Measurements from ENCODE around the gene ERFE.

The ERFE gene

DNA sequence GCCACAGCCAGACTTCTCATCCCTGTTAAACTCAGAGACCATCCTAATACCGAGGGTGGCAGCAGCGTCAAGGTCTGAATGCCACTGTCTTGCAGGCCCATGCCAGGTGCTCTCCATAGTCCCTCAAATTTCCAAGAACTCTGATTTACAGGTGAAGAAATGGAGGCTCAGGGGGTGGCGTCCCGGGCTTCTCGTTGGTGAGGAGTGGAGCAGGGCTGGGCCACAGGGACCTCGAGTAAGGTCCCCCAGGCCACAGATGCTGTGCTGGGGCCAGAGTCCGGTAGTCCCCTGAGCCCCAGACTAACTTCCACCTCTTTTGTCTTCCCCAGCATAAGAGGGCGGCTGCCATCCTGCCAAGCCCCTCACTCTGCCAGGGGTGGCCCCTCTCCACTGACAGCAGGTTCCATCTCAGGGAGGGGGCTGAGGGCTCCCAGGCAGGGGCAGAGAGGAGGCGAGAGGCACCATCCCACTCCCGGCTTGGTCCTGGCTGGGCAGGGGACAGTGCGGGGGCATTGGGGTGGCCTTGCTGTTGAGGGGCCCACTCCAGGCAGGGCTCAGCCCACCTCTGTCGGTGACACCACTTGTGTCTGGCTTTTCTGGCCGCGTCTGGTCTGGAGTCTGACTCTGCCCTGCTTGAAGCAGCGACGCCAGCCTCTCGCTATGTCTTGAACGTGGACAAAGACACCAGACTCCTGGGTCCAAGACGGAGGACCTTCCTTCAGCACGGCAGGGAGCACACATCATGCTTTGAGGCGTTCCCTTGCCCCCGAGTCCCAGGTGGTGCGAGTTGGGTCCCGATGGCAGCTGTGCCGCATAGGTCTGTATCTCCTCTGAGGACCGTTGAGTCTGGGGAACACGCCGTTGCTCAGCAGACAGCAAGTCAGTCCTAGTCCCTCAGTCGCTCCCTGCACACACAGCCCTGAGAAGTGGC, 36.2 kb upstream of the ERFE start:
- H3K4me3 ChIP-seq (ENCODE audit: low read length) = no peak overlapping the region
- TF ChIP-seq ZNF274 (IDR thresholded peaks at IDR 0.05; ENCODE audit: low read depth, low read length) = no peak

DNA sequence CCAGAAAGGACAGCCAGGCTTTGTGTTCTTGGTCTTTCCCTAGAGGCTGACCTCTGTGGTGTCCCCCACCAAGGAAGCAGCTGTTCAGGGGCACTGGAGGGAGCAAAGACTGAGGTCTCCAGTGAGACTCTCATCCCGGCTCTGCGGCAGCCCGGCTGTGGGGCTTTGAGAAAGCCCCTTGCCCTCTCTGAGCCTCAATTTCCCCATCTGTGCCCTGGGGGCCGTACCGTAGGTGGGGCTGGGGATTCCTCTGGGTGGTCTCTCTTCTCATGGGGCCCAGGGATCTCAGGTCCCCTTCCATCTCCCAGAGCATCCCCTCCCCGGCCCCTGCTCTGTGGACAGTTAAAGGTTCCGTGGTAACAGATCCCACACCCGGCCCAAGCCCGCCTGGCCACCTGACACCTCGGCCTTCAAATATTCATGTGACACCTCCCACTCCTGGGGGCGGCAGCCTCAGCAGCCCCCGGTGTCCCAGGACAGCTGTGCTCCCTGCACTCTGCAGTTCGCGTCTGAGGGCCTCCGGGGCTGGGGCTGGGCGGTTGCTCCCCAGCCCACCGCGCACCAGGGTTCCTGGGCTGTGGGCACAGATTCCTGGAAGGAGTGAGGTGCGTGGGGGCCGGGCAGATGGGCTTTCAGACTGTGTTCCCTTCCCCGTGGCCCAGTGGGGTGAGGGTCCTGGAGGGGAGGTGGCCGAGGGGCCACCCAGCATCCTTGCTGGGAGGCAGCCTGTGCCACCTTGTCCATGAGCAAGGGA, 35.4 kb upstream of the ERFE start:
- no peak overlapping the region for H3K4me3 ChIP-seq (ENCODE audit: low read length)
- TF ChIP-seq ZNF274 (IDR thresholded peaks at IDR 0.05; ENCODE audit: low read depth, low read length) = no peak

DNA sequence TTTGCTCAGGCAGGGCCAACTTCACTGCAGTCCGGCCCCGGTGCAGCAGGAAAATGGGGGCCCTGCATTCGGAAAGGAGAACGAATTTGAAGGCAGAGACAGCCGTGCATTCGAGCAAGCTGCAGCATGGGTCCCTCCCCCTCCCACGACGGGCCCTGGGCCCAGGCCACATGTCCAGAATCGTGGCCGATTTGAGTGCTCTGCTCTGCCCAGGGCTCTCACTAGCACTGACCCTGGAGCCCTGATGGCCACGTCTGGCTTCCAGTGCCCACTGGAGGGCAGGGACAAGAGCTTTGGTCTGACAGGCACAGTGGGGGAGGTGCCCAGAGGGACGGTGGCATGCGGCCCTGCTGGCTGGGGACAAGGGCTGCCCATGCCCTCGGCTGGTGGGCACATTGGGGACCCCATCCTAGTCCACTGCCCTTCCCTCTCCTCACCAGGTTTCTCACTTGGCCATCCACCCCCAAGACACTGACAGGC, 34.7 kb upstream of the ERFE start:
- no peak for TF ChIP-seq ZNF274 (IDR thresholded peaks at IDR 0.05; ENCODE audit: low read depth, low read length)
- H3K4me3 ChIP-seq (ENCODE audit: low read length) = no peak overlapping the region

DNA sequence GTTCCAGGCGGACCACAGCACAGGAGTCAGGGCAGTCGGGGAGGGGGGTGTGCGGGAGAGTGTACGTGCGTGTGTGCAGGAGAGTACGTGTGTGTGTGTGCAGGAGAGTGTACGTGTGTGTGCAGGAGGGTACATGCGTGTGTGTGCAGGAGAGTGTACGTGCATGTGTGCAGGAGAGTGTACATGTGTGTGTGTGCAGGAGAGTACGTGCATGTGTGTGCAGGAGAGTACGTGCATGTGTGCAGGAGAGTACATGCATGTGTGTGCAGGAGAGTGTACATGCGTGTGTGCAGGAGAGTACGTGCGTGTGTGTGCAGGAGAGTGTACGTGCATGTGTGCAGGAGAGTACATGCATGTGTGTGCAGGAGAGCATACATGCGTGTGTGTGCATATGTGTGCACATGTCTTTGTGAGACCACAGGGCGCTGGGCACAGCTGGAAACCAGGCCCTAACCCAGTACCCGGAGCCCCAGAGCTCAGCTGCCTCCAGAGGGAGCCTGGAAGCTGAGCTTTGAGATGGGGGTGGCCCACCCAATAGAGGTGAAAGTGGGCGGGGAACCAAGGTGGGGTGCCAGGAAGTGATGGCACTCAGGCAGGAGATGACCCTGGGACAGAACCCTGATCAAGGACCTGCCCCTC, 34.2 kb upstream of the ERFE start:
- no peak for TF ChIP-seq ZNF274 (IDR thresholded peaks at IDR 0.05; ENCODE audit: low read depth, low read length)
- no peak overlapping the region for H3K4me3 ChIP-seq (ENCODE audit: low read length)

DNA sequence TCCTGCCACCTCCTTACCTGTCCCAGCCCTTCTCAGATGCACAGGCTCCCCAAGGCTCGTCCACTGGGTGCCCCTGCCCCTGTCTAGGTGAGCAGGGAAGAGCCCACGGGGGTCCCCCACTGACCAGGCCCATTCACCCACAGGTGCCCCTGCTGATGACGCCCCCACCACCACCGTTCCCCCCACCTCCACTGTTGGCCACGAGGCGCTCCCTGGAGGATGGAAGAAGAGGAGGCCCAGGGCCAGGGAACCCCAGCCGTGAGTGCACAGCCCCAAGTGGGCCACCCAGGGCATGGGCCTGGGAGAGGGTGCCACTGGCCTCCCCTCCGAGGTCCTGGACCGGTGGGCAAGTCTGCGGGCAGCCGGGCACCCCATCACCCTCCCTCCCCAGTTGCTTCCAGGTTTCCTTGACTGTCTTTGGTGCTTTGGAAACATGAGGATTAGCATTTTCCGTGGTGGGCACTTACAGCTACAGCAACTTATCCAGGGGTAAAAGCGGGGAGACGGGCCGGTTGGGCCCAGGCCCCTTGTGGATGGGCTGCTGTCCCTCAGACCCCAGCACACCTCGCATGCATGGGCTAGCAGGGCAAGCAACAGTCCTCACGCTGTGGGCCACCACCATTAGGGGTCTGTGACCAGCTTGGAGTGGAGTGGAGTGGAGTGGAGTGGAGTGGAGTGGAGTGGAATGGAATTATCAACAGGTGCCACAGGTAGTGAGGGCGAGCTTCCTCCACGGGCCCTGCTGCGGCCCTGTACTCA, 33.5 kb upstream of the ERFE start:
- no peak for TF ChIP-seq ZNF274 (IDR thresholded peaks at IDR 0.05; ENCODE audit: low read depth, low read length)
- no peak overlapping the region for H3K4me3 ChIP-seq (ENCODE audit: low read length)

DNA sequence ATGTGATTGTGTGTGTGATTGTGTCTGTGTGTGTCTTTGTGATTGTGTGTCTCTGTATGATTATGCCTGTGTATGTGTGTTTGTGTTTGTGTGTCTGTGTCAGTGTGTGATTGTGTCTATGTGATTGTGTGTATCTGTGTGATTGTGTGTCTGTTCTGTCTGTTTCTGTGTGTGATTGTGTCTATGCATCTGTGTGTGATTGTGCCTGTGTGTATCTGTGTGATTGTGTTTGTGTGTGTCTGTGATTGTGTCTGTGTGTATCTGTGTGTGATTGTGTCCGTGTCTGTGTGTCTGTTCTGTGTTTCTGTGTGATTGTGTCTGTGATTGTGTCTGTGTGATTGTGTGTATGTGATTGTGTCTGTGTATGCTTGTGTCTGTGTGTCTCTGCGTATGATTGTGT, 32.4 kb upstream of the ERFE start:
- H3K4me3 ChIP-seq (ENCODE audit: low read length) = no peak overlapping the region
- no peak for TF ChIP-seq ZNF274 (IDR thresholded peaks at IDR 0.05; ENCODE audit: low read depth, low read length)

DNA sequence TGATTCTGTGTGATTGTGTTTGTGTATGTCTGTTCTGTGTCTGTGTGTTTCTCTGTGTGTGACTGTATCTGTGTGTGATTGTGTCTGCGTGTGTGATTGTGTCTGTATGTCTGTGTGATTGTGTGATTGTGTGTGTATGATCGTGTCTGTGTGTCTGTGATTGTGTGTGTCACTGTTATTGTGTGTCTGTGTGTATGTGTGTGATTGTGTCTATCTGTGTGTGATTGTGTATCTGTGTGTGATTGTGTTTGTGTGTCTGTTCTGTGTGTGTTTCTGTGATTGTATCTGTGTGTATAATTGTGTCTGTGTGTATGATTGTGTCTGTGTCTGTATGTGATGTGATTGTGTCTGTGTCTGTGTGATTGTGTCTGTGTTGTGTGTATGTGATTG, 32.0 kb upstream of the ERFE start:
- no peak overlapping the region for H3K4me3 ChIP-seq (ENCODE audit: low read length)
- TF ChIP-seq ZNF274 (IDR thresholded peaks at IDR 0.05; ENCODE audit: low read depth, low read length) = no peak

DNA sequence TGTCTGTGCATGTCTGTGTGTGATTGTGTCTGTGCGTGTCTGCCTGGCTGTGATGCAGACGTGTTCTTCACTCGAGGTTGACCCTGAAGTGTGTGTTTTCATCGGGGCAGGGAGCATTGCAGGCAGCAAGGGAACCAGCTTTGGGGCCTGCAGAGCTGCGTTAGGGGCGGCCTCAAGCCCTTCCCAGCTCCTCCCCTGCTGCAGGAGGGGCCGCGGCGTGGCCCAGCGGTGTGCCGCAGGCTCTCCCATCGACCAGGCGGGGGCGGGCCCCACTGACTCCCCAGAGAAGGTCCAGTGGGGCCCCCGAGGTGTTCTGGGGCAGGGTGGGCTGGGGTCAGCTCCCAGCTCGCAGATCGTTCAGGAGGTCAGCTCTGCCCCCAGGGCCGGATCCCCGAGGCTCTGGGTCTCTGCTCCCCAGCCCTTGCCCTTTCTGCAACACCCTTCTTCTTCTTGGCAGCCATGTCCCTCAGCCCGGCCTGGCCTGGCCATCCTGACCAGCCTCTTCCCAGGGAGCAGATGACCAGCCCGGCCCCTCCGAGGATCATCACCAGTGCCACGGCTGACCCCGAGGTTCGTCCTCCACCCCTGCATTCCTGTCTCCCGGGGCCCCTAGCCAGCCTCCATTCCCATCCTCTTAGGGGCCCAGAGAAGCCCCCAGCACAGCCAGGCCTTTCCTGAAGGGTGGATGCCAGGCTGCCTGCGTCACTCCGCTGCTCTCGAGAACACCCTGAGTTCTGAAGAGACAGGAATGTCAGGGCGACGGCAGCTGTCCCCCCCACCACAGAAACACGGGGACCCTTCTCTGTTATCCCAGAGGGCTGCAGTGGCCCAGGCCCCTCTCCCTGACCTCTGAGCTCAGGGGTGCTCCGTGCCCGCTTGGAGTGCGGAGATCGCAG, 31.4 kb upstream of the ERFE start:
- no peak for TF ChIP-seq ZNF274 (IDR thresholded peaks at IDR 0.05; ENCODE audit: low read depth, low read length)
- H3K4me3 ChIP-seq (ENCODE audit: low read length) = no peak overlapping the region

DNA sequence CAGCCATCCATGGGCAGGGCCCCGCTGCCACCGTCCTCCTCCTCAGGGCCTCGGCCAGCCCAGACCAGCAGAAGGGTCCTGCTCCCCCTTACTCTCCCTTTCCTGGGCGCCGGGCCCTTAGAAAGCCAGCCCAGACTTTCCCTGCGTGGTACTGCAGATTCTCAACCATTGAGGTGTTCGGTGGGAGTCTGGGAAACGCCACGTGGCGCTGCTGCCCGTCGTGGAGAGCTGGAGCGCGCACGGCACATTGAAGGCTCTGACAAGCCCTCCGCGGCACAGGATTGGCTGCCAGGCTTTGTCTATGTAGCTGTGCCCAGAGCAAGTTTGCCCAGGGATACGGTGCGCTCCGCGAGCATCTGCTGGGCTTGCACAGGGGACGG, 30.7 kb upstream of the ERFE start:
- no peak overlapping the region for H3K4me3 ChIP-seq (ENCODE audit: low read length)

DNA sequence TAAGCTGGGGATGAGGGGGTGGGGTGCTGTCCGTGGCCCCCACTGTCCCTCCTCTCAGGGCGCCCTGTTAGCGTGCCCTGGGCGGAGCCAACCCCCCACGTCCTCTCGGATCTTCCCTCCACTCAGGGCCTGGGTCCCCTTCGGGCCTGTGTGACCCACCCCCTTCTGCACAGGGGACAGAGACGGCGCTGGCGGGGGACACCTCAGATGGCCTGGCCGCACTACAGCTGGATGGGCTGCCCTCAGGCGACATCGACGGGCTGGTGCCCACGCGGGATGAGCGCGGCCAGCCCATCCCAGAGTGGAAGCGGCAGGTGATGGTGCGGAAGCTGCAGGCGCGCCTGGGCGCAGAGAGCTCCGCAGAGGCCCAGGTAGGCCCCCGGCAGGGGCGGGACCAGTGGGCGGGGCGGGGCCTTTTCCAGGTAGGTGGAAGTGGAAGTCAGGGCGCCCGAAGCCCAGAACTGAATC, 30.2 kb upstream of the ERFE start:
- no peak for TF ChIP-seq ZNF274 (IDR thresholded peaks at IDR 0.05; ENCODE audit: low read depth, low read length)
- no peak overlapping the region for H3K4me3 ChIP-seq (ENCODE audit: low read length)

More for the DNA sequence above, 30.7 kb upstream of the ERFE start:
- TF ChIP-seq ZNF274 (IDR thresholded peaks at IDR 0.05; ENCODE audit: low read depth, low read length) = no peak

DNA sequence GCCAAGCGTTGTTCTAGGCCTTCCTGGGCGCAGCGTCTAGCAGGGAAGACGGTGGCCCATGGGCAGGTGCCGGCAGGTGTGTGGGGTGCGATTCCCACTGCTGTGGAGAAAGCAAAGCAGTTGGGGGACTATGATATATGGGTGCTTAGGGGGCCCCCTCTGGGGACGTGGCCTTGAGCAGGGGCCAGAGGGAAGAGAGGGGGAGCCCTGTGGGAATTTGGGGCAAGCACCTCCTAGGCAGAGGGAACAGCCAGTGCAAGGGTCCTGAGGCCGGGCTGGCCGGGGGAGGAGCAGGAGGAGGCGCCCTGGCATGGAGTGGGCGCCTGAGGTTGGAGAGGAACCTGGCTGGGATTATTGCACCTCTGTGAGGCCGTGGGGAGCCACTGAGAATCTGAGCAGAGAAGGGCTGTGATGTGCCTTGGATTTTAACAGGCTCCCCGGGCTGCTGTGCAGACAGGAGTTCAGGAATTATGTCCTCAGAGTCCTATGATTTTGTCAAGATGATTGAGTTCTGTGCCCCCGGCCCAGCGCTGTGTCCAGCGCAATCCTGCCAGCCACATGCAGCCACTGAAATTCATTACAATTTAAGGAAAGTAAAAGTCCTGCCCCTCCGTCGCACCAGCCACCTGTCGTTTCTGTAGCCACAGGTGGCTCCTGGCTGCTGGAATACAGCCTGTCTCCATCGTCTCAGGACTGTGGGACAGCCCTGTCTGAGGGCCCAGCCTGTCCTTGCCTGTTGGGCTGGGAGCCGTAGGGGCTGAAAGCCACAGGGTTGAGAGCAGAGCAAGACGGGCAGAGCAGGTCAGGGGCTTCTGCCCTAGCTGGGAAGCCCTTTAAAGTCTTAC, 29.4 kb upstream of the ERFE start:
- TF ChIP-seq ZNF274 (IDR thresholded peaks at IDR 0.05; ENCODE audit: low read depth, low read length) = no peak
- H3K4me3 ChIP-seq (ENCODE audit: low read length) = no peak overlapping the region

DNA sequence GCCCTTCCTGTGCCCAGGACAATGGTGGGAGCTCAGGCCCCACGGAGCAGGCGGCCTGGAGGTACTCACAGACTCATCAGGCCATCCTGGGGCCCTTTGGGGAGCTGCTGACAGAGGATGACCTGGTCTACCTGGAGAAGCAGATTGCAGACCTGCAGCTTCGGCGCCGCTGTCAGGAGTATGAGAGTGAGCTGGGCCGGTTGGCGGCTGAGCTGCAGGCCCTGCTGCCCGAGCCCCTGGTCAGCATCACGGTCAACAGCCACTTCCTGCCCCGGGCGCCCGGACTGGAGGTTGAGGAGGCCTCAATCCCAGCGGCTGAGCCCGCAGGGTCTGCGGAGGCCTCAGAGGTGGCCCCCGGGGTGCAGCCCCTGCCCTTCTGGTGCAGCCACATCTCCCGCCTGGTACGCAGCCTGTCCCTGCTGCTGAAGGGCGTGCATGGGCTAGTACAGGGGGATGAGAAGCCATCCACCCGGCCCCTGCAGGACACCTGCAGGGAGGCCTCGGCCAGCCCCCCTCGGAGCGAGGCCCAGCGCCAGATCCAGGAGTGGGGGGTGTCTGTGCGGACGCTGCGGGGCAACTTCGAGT, 28.6 kb upstream of the ERFE start:
- no peak for TF ChIP-seq ZNF274 (IDR thresholded peaks at IDR 0.05; ENCODE audit: low read depth, low read length)
- no peak overlapping the region for H3K4me3 ChIP-seq (ENCODE audit: low read length)

Data from GM08714 (cell line).